ENCODE data around the gene ASAP2.

The ASAP2 gene

DNA sequence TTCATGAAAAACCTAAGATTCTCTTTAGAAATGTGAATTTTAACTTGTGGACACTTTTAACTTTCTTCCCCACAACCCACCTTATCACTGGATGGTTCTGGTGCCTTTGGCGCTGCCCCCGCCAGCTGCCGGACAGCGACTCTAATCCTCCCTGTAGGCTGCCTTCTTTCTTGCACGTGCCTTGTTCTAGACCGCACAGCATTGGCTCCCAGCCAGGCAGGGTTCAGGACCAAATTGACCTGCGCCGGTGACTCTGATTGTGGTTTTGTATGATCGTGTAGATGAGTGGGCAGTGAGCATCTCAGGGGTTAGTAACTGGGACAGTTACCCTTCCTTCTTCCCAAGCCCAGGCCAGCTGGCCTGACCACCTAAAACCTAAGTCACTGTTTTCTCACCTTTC lies 106.8 kb downstream of the ASAP2 start:
- DNase-seq (ENCODE audit: low read depth): no peak
- TF ChIP-seq, protein P1, sequence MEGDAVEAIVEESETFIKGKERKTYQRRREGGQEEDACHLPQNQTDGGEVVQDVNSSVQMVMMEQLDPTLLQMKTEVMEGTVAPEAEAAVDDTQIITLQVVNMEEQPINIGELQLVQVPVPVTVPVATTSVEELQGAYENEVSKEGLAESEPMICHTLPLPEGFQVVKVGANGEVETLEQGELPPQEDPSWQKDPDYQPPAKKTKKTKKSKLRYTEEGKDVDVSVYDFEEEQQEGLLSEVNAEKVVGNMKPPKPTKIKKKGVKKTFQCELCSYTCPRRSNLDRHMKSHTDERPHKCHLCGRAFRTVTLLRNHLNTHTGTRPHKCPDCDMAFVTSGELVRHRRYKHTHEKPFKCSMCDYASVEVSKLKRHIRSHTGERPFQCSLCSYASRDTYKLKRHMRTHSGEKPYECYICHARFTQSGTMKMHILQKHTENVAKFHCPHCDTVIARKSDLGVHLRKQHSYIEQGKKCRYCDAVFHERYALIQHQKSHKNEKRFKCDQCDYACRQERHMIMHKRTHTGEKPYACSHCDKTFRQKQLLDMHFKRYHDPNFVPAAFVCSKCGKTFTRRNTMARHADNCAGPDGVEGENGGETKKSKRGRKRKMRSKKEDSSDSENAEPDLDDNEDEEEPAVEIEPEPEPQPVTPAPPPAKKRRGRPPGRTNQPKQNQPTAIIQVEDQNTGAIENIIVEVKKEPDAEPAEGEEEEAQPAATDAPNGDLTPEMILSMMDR (IDR thresholded peaks at IDR 0.05; ENCODE audit: low read depth, low read length, missing control alignments): no peak
- in situ Hi-C loops (cut with HindIII; ENCODE audit: low sequenced_read_pairs): no loop called here
- no peak overlapping the region for H3K4me3 ChIP-seq (ENCODE audit: low read depth, low read length)

- no peak overlapping the region for H3K4me3 ChIP-seq (ENCODE audit: low read depth, low read length)
- TF ChIP-seq, protein P1 (IDR thresholded peaks at IDR 0.05; ENCODE audit: low read depth, low read length, missing control alignments): no peak
- in situ Hi-C loops (cut with HindIII; ENCODE audit: low sequenced_read_pairs): no loop called here
- DNase-seq (ENCODE audit: low read depth): no peak
Observed at GRCh38 chr2:9315280-9315847, 108.8 kb downstream of the ASAP2 start.

- in situ Hi-C loops (cut with HindIII; ENCODE audit: low sequenced_read_pairs): no loop called here
- DNase-seq (ENCODE audit: low read depth): no peak
- TF ChIP-seq, protein P1 (IDR thresholded peaks at IDR 0.05; ENCODE audit: low read depth, low read length, missing control alignments): no peak
- no peak overlapping the region for H3K4me3 ChIP-seq (ENCODE audit: low read depth, low read length)
Observed at GRCh38 chr2:9317559-9317958, 110.9 kb downstream of the ASAP2 start.

- TF ChIP-seq, protein P1 (IDR thresholded peaks at IDR 0.05; ENCODE audit: low read depth, low read length, missing control alignments): no peak
- no peak overlapping the region for H3K4me3 ChIP-seq (ENCODE audit: low read depth, low read length)
- DNase-seq (ENCODE audit: low read depth): no peak
- in situ Hi-C loops (cut with HindIII; ENCODE audit: low sequenced_read_pairs): no loop called here
Observed at GRCh38 chr2:9318461-9319337, 112.1 kb downstream of the ASAP2 start.

- in situ Hi-C loops (cut with HindIII; ENCODE audit: low sequenced_read_pairs): no loop called here
- no peak for DNase-seq (ENCODE audit: low read depth)
- TF ChIP-seq, protein P1 (IDR thresholded peaks at IDR 0.05; ENCODE audit: low read depth, low read length, missing control alignments): no peak
- no peak overlapping the region for H3K4me3 ChIP-seq (ENCODE audit: low read depth, low read length)
Observed at GRCh38 chr2:9319338-9319715, 112.7 kb downstream of the ASAP2 start.

- no peak overlapping the region for H3K4me3 ChIP-seq (ENCODE audit: low read depth, low read length)
- TF ChIP-seq, protein P1 (IDR thresholded peaks at IDR 0.05; ENCODE audit: low read depth, low read length, missing control alignments): no peak
- DNase-seq (ENCODE audit: low read depth): no peak
- in situ Hi-C loops (cut with HindIII; ENCODE audit: low sequenced_read_pairs): no loop called here
Observed at GRCh38 chr2:9322576-9322975, 116.0 kb downstream of the ASAP2 start.
